Subcutaneous adipose tissue (tissue), 4 donors: Measurements from ENCODE around the gene SNED1. TPM values are rescaled to one million over a fixed set of nuclear protein-coding genes. Genes with fewer than 3 reads are reported as not detected.

Experiments
- total RNA-seq, 4 donors: library from RNA; depleted of rRNA; stranded (reverse); fragments of >200 nt; gene quantifications; one replicate each; pipeline ENCODE4 v1.1.0, GENCODE V29; 2016
- TF ChIP-seq, protein P1 (sequence below): fragments of 450-650 bp; IDR thresholded peaks from one replicate; pipeline ENCODE4 v1.5.1; 2016; ENCODE audit warnings: low read depth, mild to moderate bottlenecking, control low read depth, antibody characterized with exemption, moderate library complexity

Gene SNED1
- total RNA-seq, 4 donors from 2014 or later, result 34.9 to 83.3 (median 39.7) TPM

DNA sequence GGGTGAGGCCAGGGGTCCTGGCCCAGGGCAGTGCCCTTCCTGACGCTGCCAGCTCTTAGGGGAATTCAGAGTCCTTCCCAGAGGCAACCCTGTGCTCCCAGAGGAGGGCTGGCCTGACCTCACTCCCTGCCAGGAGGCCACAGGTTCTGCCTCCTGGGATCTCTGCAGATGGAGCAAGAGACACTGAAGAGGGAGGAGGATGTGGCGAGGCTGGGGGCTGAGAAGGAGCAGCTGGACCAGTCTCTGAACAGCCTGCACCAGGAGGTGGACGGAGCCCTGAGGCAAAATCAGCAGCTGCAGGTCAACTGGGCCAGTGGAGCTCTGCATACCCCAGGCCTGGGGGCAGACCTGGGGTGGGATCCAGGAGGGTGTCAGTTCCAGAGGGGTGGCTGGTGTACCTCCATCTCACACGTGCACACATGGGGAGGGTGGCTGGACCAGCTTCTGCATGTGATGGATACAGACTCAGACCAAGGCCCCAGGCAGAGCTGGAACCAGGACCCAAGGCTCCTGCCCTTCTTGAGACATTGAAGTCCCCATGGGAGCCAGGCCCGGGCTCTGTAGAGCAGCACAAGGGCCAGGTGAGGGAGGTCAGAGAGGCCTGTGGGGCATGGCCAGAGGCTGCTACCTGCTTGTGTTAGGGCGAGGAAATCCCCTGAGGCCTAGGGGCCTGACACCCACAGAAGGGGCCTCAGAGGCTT, 9.7 kb upstream of the SNED1 start:
- TF ChIP-seq, protein P1, sequence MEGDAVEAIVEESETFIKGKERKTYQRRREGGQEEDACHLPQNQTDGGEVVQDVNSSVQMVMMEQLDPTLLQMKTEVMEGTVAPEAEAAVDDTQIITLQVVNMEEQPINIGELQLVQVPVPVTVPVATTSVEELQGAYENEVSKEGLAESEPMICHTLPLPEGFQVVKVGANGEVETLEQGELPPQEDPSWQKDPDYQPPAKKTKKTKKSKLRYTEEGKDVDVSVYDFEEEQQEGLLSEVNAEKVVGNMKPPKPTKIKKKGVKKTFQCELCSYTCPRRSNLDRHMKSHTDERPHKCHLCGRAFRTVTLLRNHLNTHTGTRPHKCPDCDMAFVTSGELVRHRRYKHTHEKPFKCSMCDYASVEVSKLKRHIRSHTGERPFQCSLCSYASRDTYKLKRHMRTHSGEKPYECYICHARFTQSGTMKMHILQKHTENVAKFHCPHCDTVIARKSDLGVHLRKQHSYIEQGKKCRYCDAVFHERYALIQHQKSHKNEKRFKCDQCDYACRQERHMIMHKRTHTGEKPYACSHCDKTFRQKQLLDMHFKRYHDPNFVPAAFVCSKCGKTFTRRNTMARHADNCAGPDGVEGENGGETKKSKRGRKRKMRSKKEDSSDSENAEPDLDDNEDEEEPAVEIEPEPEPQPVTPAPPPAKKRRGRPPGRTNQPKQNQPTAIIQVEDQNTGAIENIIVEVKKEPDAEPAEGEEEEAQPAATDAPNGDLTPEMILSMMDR, result no peak

DNA sequence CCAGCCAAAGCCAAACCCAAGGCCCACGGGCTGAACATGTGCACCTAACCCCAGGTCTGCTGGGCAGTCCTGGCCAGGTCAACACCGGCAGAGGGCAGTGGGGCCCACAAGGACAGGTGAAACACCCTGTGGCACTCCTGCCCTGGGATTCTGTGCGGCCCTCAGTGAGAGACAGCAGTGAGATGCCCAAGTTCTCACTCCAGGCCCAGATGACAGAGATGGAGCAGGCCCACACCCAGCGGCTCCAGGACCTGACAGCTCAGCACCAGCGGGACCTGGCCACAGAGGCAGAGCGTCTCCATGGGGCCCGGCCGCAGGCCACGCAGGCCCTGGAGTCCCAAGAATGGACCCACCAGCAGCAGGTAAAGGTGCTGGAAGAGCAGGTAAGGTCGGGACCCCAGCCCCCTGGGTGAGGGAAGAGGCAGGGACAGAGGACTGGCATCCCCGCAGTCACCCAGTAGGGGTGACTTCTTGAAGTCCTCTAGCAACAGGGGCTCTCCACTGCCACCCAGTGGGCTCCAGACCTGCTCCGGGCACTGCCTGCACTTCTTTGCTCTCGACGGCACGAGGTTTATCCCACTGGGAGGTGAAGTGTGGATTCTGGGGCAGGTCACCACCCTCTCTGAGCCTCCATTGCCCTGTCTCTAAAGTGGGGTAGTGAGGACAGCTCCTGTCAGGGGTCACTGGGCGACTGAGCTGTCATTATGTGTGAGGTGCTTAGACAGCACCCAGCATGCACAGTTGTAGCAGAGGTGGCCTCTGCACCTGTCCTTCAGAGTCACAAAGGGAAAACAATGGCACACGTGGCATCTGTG, 8.8 kb upstream of the SNED1 start:
- TF ChIP-seq, protein P1, result no peak

DNA sequence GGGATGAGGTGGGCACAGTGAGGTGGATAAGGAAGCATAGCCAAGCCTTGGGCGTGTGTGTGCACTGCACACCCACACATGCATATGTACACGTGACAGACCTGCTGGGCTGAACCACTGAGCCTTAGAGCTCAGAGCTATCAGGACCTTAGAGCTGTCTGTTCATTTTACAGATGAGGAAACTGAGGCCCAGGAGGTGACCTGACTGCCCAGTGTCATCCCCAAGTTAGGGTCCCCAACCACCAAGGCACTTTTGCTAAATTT, 8.2 kb upstream of the SNED1 start:
- TF ChIP-seq, protein P1, result no peak

DNA sequence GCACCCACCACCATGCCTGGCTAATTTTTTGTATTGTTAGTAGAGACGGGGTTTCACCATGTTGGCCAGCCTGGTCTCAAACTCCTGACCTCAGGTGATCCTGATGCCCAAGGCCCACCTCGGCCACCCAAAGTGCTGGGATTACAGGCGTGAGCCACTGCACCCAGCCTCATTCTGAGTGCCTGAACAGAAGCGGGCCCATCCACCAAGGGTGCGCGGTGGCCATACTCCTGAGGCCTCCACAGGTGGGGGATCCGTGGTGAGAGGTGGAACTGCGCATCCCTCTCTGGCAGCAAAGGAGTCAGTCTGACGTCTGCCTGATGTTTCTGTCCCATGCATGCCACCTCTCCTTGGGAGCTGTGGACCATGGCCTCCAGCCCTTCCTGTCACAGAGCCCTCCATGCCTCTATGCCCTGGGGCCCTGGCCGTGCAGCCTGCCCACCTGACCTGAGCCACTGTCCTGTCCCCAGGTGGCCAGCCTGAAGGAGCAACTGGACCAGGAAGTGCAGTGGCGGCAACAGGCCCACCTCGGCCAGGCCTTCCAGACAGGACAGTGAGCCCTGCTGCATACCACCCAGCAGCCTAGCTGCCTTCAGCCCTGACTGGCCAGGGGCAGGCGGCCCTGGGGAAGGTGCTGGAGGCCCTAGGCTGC, 7.6 kb upstream of the SNED1 start:
- TF ChIP-seq, protein P1, result no peak

DNA sequence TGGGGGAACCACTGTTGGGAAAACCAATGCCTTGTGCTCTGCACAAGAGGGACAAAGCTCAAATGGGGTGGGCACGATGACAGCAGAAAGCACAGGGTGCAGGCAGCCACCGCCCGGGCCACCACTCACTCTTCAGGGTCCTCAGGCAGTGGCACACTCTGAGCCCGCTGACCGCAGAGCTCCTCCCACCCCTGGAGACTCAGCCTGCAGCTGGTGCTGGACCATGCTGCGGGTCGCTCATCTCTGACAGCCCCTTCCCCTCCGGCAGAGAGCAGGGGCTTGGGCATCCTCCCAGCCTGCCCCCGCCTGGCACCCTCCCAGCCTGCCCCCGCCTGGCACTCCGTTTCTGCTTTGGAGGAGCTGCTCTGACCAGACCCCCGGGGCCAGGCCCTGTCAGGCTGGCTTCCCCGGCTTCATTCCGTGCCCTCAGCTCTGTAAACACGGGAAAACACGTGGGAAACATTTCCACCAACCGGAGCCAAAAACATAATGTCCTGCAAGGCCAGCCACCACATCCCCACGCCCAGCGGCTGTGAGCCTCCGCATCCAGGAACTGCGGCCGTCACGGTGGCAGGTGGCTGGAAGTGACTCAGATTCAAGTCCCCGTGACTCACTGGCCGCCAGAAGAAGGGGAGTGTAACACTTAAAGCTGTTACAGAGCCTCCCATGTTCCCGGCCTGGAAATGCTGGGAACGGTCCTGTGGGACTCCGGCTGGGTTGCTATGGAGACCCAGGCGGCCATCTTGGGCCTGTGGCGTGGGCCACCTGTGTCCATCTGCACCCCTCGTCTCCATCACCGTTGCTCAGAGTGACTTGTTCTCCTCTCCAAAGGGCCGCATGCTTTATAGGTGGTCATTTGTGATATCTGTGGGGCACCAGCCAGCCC, 6.8 kb upstream of the SNED1 start:
- TF ChIP-seq, protein P1, result no peak

DNA sequence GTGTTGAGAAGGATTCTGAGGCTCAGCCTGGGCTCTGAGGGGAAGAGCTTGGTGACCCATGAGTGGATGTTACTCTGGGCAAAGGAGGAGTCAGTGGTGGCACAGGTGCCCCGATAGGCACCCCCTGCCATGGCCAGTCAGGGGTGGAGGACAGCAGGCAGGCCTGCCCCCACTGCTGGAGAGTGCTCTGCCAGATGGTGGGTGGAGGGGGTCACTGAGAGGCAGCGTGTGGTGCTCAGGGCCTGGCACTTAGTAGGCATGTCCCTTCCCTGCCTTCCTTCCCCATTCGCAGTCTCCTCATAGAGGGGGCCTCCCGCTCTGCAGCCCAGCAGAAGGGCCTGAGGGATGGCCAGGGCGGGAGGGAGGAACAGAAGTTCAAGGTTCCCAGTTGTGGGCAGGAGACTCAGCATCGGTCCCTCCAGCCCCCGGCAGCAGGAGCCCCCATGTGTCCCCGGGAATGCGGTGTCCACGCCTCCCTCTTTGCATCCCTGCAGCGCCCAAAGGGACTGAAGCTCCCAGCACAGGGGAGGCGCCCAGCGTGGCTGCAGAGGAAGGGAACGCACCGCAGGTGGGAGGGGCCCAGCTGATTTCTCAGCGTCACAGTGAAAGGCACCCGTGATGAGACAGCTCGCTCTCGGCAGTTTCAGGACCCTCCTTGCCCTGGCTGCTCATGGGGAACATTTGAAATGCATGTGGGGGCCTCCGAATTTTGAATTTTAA, 5.7 kb upstream of the SNED1 start:
- TF ChIP-seq, protein P1, result no peak
